Panc1 (cell line): ENCODE data around the gene ARPIN.

Source experiments
- POLR2AphosphoS5 ChIP-seq: IDR thresholded peaks from 2 replicates; pipeline ENCODE4 v1.6.1; 2012; ENCODE audit warnings: mild to moderate bottlenecking, low read depth, low read length, moderate library complexity
- SIN3A ChIP-seq: IDR thresholded peaks from 2 replicates; pipeline ENCODE4 v1.6.1; 2012; ENCODE audit warnings: low read depth, mild to moderate bottlenecking, low read length, moderate library complexity, borderline replicate concordance; ENCODE audit not compliant: insufficient read depth
- TCF7L2 ChIP-seq: IDR thresholded peaks from 2 replicates; pipeline ENCODE4 v1.6.1; 2011; ENCODE audit warnings: mild to moderate bottlenecking, low read depth, low read length, inconsistent platforms
- TF ChIP-seq, protein P1 (sequence below): fragments of 450-650 bp; IDR thresholded peaks from 2 replicates; pipeline ENCODE4 v1.5.1; 2017; ENCODE audit warnings: mild to moderate bottlenecking
- TF ChIP-seq, protein P2 (sequence below), 2 experiments: IDR thresholded peaks; 2 replicates each; pipeline ENCODE4 v1.6.1; 2011 to 2012; ENCODE audit warnings: low read depth in 2 of 2, control low read depth in 1 of 2, low read length in 1 of 2, mild to moderate bottlenecking in 1 of 2, moderate library complexity in 1 of 2; ENCODE audit not compliant: insufficient read depth in 1 of 2

DNA sequence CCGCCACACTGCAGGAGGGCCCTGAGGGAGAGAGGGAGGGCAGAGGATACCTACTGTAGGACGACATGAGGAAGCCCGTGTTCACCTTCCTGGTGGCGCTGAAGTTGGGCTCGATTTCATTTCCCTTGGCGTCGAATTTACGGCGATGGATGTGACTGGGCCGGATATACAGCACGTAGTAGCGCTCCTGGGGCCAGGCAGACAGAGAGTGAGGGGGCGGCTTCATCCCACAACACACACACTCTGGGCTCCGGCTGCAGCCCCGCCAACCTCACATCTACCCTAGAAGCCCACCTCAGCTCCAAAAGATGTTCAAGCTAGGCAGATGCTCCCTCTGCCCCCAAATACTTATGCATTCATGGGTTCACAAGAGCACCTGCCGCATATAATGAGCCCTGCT is 4.5 kb downstream of the ARPIN start:
- TF ChIP-seq POLR2AphosphoS5 (no peak), TCF7L2 (no peak), SIN3A (no peak)
- TF ChIP-seq, protein P1, sequence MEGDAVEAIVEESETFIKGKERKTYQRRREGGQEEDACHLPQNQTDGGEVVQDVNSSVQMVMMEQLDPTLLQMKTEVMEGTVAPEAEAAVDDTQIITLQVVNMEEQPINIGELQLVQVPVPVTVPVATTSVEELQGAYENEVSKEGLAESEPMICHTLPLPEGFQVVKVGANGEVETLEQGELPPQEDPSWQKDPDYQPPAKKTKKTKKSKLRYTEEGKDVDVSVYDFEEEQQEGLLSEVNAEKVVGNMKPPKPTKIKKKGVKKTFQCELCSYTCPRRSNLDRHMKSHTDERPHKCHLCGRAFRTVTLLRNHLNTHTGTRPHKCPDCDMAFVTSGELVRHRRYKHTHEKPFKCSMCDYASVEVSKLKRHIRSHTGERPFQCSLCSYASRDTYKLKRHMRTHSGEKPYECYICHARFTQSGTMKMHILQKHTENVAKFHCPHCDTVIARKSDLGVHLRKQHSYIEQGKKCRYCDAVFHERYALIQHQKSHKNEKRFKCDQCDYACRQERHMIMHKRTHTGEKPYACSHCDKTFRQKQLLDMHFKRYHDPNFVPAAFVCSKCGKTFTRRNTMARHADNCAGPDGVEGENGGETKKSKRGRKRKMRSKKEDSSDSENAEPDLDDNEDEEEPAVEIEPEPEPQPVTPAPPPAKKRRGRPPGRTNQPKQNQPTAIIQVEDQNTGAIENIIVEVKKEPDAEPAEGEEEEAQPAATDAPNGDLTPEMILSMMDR = no peak
- TF ChIP-seq, protein P2, sequence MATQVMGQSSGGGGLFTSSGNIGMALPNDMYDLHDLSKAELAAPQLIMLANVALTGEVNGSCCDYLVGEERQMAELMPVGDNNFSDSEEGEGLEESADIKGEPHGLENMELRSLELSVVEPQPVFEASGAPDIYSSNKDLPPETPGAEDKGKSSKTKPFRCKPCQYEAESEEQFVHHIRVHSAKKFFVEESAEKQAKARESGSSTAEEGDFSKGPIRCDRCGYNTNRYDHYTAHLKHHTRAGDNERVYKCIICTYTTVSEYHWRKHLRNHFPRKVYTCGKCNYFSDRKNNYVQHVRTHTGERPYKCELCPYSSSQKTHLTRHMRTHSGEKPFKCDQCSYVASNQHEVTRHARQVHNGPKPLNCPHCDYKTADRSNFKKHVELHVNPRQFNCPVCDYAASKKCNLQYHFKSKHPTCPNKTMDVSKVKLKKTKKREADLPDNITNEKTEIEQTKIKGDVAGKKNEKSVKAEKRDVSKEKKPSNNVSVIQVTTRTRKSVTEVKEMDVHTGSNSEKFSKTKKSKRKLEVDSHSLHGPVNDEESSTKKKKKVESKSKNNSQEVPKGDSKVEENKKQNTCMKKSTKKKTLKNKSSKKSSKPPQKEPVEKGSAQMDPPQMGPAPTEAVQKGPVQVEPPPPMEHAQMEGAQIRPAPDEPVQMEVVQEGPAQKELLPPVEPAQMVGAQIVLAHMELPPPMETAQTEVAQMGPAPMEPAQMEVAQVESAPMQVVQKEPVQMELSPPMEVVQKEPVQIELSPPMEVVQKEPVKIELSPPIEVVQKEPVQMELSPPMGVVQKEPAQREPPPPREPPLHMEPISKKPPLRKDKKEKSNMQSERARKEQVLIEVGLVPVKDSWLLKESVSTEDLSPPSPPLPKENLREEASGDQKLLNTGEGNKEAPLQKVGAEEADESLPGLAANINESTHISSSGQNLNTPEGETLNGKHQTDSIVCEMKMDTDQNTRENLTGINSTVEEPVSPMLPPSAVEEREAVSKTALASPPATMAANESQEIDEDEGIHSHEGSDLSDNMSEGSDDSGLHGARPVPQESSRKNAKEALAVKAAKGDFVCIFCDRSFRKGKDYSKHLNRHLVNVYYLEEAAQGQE (IDR thresholded peaks at IDR 0.05; ENCODE audit: insufficient read depth in 1 of 2, low read depth in 2 of 2, low read length in 1 of 2) = no peak
